Stimulated activated CD8-positive, alpha-beta memory T cell treated with anti-CD3 and anti-CD28 coated beads, Interleukin-2, amount 100 ng/mL, for 48 hours (primary cell): ENCODE data around the gene MTF2.

ENCODE experiments used
- DNase-seq, 2 donors: peaks; one replicate each; pipeline ENCODE4 v3.0.0-alpha.2; 2020; ENCODE audit warnings: low read depth in 2 of 2

MTF2 gene

DNA sequence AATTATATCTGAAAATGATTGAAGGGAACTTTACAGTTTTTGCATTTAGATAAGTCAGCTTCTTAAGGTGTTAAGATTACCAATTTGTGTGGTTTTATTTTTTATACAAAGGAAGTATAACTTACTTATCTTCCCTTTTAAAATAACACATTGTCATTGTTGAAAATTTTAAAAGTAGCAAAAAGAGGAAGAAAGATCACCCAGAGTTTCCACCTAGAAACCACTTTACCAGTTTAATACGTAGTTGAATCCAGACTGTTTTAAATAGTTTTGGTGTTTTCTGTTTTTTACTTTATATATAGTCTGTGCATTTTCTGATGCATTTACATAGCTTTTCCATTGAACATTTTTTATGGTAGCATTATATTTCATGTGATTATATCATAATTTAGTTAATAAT lies 107.6 kb downstream of the MTF2 start:
- no peak for DNase-seq
